Activated CD4-positive, alpha-beta T cell treated with anti-CD3 and anti-CD28 coated beads for 48 hours (primary cell): Measurements from ENCODE around the gene POU5F1.
"Not testable (repeated sequence)": the region's sequence is repeated elsewhere in the genome, so short reads cannot be mapped to it uniquely, and the experiment has no call there.

Source experiments
- DNase-seq: peaks from one replicate; pipeline ENCODE4 v3.0.0-alpha.2; 2020

POU5F1 gene

DNA sequence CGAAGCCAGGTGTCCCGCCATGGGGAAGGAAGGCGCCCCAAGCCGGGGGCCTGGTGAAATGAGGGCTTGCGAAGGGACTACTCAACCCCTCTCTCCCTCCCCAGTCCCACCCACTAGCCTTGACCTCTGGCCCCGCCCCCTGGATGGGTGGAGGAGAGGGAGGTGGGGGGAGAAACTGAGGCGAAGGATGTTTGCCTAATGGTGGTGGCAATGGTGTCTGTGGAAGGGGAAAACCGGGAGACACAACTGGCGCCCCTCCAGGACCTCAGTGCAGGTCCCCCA, at the start of gene POU5F1:
Gene POU5F1, minus strand, starts transcription at position 83 of the 282 bp plus-strand sequence. Its CDS starts 62 bp downstream, at position 21.
- DNase-seq = no peak

DNA sequence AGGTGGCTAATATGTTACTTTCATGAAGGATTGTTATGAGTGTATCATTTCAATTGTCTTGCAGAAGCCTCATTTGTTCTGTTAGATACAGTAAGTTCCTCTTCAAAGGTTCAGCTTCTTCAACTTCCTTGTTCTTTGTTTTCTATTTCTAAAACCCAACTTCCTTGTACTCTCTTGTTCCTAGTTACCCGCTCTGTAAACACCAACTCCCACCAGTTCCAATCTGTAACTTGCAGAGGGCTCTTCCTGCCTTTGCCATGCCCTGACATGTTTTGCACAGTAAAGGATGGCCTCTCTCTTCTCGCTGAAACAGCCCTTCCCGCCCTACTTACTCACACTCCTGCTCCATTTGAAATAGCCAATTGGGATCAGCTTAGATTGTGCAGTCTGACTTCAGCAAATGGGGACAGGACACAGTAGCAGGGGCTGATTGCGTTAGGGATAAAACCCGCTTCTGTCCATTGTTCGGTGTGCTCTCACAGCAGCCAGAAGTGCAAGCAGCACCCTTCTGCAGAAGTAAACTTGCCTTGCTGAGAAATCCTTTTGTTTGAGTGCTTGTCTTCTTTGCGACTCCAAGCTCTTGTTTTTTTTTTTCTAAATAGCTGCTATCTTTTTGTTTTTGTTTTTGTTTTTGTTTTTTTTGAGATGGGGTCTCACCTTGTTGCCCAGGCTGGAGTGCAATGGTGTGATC, 45.9 kb upstream of the POU5F1 start:
- DNase-seq = no peak

GRCh38 chr6:31215216-31215615, 44.7 kb upstream of the POU5F1 start:
- DNase-seq = not testable (repeated sequence)

- no peak for DNase-seq
Measured at GRCh38 chr6:31214516-31214915, 44.0 kb upstream of the POU5F1 start.

GRCh38 chr6:31210741-31211532, 40.5 kb upstream of the POU5F1 start:
- no peak for DNase-seq

GRCh38 chr6:31210123-31210522, 39.6 kb upstream of the POU5F1 start:
- DNase-seq = no peak

- DNase-seq = no peak
Measured at GRCh38 chr6:31209137-31209536, 38.7 kb upstream of the POU5F1 start.

- no peak for DNase-seq
Measured at GRCh38 chr6:31208506-31208905, 38.0 kb upstream of the POU5F1 start.

DNA sequence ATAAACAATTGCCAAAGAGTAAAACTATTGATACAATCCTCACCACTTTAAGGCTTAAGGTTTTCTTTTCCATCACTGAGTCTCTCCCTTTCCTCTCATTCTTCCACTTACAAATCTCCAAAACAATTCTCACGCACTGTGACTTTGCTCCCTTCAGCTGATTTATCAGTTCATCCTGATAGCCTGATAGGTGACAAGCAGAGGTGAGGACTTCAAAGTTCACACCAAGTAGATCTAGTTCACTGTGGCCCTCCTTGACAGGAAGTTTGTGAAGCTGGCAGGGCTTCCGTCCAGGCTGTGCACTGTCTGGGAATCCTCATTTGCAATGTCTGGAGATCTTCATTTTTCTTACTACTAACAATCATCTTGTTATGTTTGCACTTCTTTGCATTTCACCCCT, 35.2 kb upstream of the POU5F1 start:
- DNase-seq = no peak

DNA sequence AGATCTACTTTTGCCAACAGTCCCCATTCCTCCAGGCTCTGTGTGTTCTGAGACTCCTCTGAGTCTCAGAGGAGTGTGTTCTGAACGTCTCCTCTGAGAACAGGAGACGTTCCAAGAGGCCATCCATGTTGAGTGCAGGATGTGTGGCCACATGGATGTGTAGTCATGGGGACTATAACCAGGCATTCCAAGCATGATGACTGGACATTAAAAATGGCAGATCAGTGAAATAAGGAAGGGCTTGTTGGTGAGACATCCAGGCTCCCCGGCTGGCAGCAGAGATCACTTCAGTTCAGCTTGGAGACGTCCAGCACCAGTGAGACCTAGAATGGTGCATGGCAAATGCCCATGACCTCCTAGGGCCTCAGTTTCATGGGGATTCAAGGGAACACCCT, 34.3 kb upstream of the POU5F1 start:
- DNase-seq = no peak

- DNase-seq = peak; percentile 77
Measured at GRCh38 chr6:31203345-31203979, 33.0 kb upstream of the POU5F1 start.

DNA sequence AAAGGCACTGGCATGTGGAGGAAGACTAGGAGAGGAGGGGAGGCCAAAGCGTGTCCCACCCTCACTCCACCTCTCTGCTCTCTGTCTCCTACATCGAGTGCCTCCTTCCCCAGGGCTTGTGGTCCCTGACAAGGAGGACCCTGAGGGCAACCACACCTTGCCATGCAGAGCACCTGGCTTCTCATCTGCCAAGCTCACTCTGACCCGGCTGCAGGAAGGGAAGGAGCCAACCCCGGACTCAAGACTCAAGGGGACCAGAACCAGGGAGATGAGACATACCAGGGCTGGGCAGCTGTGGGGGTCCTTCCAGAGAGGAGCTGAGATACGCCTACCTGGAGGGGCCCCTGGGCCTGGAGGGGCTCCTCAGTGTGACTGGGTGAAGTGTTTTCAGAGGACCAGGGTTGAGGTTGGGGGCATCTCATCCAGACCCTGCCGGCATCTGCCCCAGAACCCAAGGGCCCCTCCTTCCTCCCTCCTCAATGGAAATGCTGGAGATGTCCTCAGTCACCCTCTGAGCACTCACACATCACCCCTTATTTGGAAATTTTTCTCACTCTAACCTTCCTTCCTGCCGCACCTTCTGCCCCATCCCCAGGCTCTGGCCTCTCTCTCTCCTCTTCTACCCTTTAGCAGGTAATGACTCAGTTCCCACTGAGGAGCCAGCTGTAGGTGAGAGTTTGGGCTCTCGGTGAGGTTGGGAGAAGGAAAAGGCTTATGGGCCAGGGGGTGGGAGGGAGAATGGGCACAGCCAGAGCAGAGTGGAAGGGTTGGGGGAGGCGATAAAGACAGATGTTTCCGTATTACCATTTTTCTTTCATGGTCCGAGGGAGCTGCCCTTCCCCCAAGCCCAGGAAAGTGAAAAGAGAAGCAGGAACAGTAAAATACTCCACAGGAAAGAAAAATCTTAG, 32.0 kb upstream of the POU5F1 start:
- peak; percentile 34 for DNase-seq

DNA sequence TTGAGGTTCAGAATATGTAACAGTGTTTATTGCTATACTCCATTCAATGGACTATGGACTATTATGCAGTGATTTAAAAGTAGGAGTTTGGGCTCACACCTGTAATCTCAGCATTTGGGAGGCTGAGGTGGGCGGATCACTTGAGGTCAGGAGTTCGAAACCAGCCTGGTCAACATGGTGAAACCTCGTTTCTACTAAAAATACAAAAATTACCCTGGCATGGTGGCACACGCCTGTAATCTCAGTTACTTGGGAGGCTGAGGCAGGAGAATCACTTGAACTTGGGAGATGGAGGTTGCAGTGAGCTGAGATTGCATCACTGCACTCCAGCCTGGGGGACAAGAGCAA, 28.6 kb upstream of the POU5F1 start:
- DNase-seq = not testable (repeated sequence)

DNA sequence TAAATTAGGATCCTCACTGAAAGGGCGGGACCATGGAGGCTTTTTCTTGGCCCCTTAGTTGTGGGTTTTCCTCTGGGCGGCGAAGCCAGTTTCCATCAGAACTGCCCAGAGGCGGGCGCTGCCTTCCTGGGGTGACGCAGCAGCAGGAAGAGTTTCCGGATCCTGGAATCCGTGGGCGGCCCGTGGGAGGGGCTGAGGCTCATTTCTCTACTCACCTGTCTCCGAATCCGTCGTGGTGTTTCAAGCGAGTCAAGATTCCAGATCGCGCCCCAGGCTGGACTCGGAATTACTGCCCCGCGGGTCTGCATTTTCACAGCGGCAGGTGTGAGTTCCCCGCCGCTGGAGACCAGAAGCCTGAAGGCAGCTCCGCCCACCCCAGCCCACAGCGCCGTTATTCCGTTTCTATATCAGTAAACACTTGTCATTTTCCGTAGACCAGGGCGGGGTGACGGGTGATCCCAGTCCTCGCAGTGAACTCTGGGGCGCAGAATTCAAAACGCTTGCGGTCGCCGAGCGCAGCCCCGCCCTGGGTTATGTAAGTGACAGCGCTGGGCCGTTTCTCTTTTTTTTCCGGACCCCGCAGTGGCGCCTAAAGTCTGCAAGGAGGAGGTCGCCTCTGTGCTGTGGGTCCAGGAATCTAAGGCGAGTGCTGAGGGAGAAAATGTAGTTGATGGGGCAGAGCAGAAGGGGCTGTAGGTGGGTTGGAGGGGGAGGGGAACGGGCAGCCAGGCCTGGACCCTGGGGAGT, 27.2 kb upstream of the POU5F1 start:
- DNase-seq = peak; percentile 96

DNA sequence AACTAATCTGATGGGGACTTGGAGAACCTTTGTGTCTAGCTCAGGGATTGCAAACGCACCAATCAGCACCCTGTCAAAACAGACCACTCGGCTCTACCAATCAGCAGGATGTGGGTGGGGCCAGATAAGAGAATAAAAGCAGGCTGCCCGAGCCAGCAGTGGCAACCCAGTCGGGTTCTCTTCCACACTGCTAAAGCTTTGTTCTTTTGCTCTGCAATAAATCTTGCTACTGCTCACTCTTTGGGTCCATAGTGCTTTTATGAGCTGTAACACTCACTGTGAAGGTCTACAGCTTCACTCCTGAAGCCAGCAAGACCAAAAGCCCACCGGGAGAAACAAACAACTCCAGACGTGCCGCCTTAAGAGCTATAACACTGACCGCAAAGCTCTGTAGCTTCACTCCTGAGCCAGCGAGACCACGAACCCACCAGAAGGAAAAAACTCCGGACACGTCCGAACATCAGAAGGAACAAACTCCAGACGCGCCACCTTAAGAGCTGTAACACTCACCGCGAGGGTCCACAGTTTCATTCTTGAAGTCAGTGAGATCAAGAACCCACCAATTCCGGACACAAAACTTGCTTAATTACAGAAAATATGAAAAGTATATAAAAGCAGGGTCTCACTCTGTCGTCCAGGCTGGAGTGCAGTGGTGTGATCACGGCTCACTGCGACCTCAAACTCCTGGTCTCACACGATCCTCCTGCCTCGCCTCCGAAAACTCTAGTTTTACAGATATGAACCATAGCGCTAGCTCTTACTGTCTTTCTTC, 26.0 kb upstream of the POU5F1 start:
- peak; percentile 28 for DNase-seq

- DNase-seq = not testable (repeated sequence)
Measured at GRCh38 chr6:31195308-31195979, 25.0 kb upstream of the POU5F1 start.

GRCh38 chr6:31194061-31194834, 23.8 kb upstream of the POU5F1 start:
- DNase-seq = no peak

GRCh38 chr6:31193206-31193605, 22.7 kb upstream of the POU5F1 start:
- no peak for DNase-seq

- peak; percentile 69 for DNase-seq
Measured at GRCh38 chr6:31192431-31193105, 22.1 kb upstream of the POU5F1 start.

DNA sequence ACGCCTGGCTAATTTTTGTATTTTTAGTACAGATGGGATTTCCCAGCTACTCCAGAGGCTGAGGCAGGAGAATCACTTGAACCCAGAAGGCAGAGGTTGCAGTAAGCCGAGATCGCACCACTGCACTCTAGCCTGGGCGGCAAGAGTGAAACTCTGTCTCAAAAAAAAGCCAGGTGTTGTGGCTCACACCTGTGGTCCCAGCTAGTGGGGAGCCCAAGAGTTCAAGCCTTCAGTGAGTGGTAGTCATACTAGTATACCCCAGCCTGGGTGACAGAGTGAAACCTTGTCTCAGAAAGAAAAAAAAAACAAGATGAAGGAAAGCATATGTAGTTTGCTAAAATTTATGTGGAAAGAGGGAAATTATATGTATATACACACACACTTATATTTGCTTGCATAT, 20.0 kb upstream of the POU5F1 start:
- DNase-seq = no peak
